Stromal cell of bone marrow (primary cell): ENCODE measurements around the gene NF2.
"Not testable (repeated sequence)": the region's sequence is repeated elsewhere in the genome, so short reads cannot be mapped to it uniquely, and the experiment has no call there.

Experiments
- DNase-seq: peaks from one replicate; pipeline ENCODE4 v3.0.0-alpha.2; 2012; ENCODE audit warnings: low read depth

NF2 gene

GRCh38 chr22:29603358-29604075, at the start of gene NF2:
Gene NF2, plus strand, starts transcription at chr22:29603633. Its CDS starts 366 bp downstream, at chr22:29603999.
- DNase-seq, result peak; percentile 99

- no peak for DNase-seq
Observed at GRCh38 chr22:29555065-29555644, 48.3 kb upstream of the NF2 start.

GRCh38 chr22:29559030-29559429, 44.4 kb upstream of the NF2 start:
- DNase-seq, result no peak

- DNase-seq, result no peak
Observed at GRCh38 chr22:29559853-29560252, 43.6 kb upstream of the NF2 start.

GRCh38 chr22:29563652-29564460, 39.6 kb upstream of the NF2 start:
- DNase-seq, result no peak

GRCh38 chr22:29566513-29566912, 36.9 kb upstream of the NF2 start:
- not testable (repeated sequence) for DNase-seq

- DNase-seq, result no peak
Observed at GRCh38 chr22:29567338-29567737, 36.1 kb upstream of the NF2 start.

GRCh38 chr22:29569011-29569678, 34.3 kb upstream of the NF2 start:
- no peak for DNase-seq

GRCh38 chr22:29570456-29570855, 33.0 kb upstream of the NF2 start:
- no peak for DNase-seq

- no peak for DNase-seq
Observed at GRCh38 chr22:29570912-29571549, 32.4 kb upstream of the NF2 start.

GRCh38 chr22:29574762-29575450, 28.5 kb upstream of the NF2 start:
- DNase-seq, result no peak

GRCh38 chr22:29578462-29579200, 24.8 kb upstream of the NF2 start:
- no peak for DNase-seq

GRCh38 chr22:29580200-29580810, 23.1 kb upstream of the NF2 start:
- no peak for DNase-seq

GRCh38 chr22:29581799-29582198, 21.6 kb upstream of the NF2 start:
- DNase-seq, result no peak

GRCh38 chr22:29584975-29585374, 18.5 kb upstream of the NF2 start:
- DNase-seq, result no peak

- not testable (repeated sequence) for DNase-seq
Observed at GRCh38 chr22:29586193-29586705, 17.2 kb upstream of the NF2 start.

GRCh38 chr22:29587938-29588699, 15.3 kb upstream of the NF2 start:
- peak; percentile 82 for DNase-seq

GRCh38 chr22:29593923-29594322, 9.5 kb upstream of the NF2 start:
- no peak for DNase-seq

- not testable (repeated sequence) for DNase-seq
Observed at GRCh38 chr22:29594447-29594846, 9.0 kb upstream of the NF2 start.
